GM20431 (cell line): Measurements from ENCODE around the gene PFKP.
"Not testable (repeated sequence)": the region's sequence is repeated elsewhere in the genome, so short reads cannot be mapped to it uniquely, and the experiment has no call there.

Source experiments
- in situ Hi-C: fragments of 300-500 bp; cut with MseI, MboI; formaldehyde crosslinking; loops from one replicate; pipeline ENCODE4 v1.15.0; 2020; ENCODE audit warnings: low sequenced_read_pairs; ENCODE audit not compliant: unreplicated experiment

PFKP gene

DNA sequence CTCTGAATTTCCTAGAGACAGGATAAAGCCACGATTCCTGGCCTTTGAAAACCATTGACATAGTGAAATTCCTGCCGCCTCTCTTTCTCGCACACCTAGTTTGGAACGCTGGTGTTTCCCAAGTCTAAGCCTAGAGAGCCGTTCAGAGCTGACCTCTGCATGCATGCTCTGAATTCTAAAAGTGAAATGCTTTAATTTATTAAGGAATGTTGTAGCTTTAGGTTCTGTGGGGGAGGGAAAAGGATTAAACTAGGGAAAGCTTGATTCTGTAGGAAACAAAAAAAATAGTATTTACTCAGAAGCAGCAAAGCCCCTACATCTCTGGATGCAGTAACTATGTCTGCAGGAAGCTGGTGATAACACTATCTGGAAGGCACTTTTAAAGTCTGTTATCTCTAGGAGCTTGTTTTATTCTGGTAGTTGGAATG, 27.3 kb downstream of the PFKP start:
- in situ Hi-C loops: no loop called here

GRCh38 chr10:3095373-3096139, 28.2 kb downstream of the PFKP start:
- in situ Hi-C loops: no loop called here

DNA sequence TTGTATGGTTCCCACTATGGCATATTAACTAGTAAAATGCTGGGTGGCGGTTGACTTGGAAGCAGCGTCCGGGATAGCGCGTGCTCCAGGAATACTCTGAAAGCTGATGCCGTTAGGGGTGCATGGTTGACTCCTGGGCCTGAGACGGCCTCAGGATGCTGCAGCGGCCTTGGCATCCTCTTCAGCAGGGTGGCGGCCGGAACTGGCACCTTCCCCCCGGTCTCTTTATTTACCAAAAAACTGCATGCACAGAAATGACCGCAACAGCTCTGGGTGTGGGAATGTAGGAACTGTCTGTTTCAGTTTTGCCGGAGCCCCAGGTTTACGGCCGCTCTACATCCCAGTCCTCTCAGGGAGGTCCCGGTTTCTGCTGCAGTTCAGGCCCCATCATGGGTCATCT, 28.8 kb downstream of the PFKP start:
- in situ Hi-C loops: no loop called here

DNA sequence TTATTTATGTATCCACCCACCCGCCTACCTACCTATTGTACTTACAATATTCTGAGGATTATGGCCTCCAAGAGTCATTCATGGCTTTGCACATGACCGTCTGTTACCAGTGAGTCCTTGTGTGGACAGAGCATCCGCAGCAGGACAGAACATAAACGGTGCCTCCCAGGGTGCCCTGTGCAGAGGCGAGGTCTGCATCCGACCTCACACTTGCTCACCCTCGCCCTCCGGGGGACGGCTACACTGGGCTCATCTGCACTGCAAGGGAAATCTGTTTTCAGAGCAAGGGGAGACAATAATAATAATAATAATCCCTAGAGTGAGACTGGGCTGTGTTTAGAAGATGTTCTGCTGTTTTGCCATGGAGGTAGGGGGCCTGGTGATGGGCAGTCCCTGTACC, 29.8 kb downstream of the PFKP start:
- in situ Hi-C loops: no loop called here

DNA sequence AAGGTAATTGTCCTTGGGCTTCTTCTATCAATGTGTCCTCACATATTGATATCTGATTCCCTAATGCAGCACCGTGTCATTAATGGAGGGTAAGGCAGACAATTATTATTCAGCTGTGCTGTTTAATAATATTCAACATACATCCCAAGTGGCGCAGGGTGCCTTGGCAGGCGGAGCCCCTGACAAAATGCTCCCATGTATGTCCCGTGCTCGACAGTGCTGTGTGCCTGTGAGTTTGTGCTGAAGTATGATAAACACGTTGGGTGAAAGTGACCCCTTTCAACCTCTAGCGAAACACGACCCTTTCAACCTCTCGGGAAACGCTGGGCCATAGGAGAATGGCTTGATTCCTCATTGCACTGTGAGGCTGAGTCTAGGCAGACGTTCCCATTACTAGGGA, 31.3 kb downstream of the PFKP start:
- in situ Hi-C loops: no loop called here

- in situ Hi-C loops: no loop called here
These were observed 32.1 kb downstream of the PFKP start for GRCh38 chr10:3099291-3100092.

- in situ Hi-C loops: no loop called here
These were observed 32.9 kb downstream of the PFKP start for GRCh38 chr10:3100093-3100792.

DNA sequence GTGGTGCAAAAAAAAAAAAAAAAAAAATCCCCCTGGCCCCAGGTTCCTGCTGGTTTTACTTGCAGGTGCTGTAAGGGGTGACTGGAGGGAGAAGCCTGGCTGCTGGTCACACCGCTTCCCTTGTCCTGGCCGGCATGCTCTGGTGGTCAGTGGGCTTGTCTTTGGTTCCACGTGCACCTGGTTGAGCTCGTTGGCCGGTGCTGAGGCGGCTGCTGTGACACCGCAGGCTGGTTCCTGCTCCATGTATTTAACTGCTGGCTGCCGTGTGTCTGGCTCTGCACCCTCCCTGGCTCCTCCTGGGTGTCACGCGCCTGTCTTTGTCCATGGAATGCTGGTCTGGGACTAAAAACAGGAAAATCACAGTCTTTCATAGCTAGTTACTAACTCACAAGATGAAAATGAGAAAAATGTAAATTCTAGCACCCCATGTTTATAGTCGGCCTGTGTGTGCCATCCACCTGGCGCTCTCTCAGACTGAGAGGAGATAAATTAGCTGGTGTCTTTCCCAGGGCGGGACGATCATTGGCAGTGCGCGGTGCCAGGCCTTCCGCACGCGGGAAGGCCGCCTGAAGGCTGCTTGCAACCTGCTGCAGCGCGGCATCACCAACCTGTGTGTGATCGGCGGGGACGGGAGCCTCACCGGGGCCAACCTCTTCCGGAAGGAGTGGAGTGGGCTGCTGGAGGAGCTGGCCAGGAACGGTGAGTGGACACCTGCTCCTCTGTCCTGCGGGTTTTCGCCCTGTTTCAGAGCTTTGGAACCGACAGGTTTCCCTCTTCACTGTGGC, 33.7 kb downstream of the PFKP start:
- in situ Hi-C loops: no loop called here

- in situ Hi-C loops: no loop called here
These were observed 35.5 kb downstream of the PFKP start for GRCh38 chr10:3102720-3103427.

- in situ Hi-C loops: no loop called here
These were observed 36.3 kb downstream of the PFKP start for GRCh38 chr10:3103646-3104045.

GRCh38 chr10:3104251-3104918, 37.0 kb downstream of the PFKP start:
- in situ Hi-C loops: no loop called here

DNA sequence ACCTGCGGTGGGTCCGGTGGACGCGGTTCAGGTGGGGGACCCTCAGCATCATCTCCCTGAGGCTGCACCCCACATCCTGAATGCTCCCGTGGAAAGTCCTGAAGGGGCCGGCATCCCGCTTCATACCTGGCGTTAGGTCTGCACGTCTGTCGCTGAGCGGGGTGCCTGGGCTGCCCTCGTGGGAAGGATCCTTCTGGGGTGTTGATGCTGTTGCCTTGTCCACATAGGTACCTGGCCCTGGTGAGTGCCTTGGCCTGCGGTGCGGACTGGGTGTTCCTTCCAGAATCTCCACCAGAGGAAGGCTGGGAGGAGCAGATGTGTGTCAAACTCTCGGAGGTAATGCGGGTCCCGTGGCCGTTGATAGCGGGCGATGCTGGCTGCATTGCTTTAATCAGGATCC, 37.8 kb downstream of the PFKP start:
- in situ Hi-C loops: no loop called here

GRCh38 chr10:3105905-3106304, 38.6 kb downstream of the PFKP start:
- in situ Hi-C loops: no loop called here

- in situ Hi-C loops: not testable (repeated sequence)
These were observed 39.0 kb downstream of the PFKP start for GRCh38 chr10:3106328-3106727.

GRCh38 chr10:3106928-3107425, 39.6 kb downstream of the PFKP start:
- in situ Hi-C loops: no loop called here

- in situ Hi-C loops: no loop called here
These were observed 40.1 kb downstream of the PFKP start for GRCh38 chr10:3107426-3107961.

- in situ Hi-C loops: no loop called here
These were observed 40.7 kb downstream of the PFKP start for GRCh38 chr10:3108033-3108432.

DNA sequence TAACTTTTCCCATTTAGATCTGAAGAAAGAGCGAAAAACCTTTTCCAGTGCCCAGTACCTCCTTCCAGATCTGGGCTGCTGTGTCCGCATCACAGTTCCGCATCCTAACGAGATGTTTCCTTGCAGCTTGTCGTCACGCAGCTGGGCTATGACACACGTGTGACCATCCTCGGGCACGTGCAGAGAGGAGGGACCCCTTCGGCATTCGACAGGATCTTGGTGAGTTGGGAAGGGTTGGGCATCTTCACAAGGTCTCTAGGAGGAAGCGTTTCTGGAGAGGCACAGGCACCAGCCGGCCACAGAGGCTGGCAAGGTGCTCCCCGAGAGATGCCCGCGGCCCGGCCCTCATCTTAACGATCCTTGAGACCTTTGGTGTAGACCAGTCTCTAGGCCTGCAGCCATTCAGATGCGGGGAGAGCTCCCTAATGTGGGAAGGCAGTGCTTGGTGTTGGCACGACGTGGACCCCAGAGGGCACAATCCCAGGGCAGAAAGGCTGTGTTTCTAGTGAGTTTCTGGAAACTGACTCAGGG, 41.3 kb downstream of the PFKP start:
- in situ Hi-C loops: no loop called here
